HG02610 (cell line): ENCODE data around the gene TICAM2.

Experiments used
- ATAC-seq: cut with Tn5 transposase; IDR thresholded peaks from one replicate; pipeline ENCODE4 v1.9.1; 2021; ENCODE audit warnings: mild to moderate bottlenecking, moderate library complexity; ENCODE audit not compliant: unreplicated experiment

The TICAM2 gene

DNA sequence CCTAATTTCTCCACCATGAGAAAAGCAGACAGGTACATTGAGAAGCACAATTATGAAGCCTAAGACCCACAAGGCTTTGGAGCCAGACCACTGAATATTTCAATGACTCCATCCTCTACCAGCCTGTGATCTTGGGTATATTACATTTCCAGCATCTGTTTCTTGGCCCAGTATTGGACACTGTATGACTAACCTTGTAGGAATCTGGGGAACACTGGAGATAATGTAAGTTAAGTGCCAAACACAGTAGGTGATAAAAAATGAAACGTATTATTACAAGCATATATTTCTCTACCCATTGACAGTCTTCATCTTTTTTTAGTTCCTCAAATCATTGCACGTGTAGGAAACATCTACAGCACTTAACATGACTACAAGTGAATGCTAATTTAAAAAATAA is 29.1 kb downstream of the TICAM2 start:
- ATAC-seq = no peak

GRCh38 chr5:115571441-115571878 is 30.8 kb downstream of the TICAM2 start:
- ATAC-seq = no peak

- no peak for ATAC-seq
Observed at GRCh38 chr5:115568668-115569067, 33.6 kb downstream of the TICAM2 start.

- ATAC-seq = no peak
Observed at GRCh38 chr5:115565233-115565632, 37.0 kb downstream of the TICAM2 start.

DNA sequence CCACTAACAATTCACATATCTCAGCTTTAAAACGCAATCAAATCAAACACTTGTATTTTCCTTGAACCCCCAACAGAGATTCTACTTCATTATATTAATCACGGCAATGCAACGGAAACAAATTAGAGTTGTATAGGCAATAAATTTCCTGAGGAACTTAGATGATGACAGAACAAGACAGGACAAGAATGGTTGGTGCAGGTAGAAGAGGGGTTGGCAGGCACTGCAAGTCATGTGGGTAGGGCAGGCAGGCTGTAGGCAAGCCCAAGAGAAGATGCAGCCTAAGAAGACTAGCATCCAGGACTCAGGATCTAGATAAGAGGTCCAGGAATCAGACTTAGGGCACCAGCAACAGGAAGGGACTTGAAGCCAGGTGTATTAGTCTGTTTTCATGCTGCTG is 41.1 kb downstream of the TICAM2 start:
- no peak for ATAC-seq

DNA sequence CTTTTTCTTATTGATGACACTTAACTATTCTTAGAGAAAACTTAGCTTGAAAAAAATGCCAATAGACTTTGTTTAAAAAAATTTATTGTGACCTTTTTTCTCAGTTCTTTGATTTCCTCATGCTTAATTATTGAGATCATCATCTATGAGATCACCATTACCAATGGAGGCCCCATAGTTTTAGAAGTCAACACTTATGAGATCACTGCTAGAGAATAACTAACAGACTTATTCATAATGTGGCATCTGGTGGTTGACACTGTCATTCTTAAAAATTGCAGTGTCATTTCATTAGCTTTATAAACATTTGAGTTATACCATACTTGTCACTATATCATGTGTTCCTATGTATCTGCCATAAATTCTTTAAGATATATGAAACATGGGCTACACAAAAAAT is 42.8 kb downstream of the TICAM2 start:
- no peak for ATAC-seq

DNA sequence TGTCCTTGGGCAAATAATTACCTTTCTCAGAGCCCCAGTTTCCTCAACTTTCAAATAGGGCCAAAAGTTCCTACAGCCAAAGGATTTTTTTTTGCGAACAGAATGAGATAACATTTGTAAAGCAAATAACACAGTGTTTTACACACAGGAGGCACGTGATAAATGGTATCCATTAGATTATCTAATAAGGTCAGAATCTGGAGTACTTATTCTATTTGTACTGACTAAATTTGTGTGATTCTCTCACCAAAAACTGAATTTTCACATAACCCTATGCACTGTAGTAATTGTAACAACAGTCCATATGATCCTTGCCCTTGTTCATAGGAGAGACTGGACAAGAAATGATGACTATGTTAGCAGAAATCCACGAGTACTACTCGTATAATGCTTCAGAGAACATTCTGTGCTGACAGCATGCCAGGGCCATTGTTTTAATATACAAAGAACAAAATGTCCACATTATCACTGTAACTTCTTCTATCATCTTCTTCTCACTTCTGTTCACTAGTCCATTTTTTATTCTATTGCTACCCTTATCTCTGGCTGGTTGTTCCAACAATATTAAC is 43.8 kb downstream of the TICAM2 start:
- ATAC-seq = no peak

GRCh38 chr5:115557667-115558387 is 44.5 kb downstream of the TICAM2 start:
- ATAC-seq = no peak

GRCh38 chr5:115556276-115556675 is 46.0 kb downstream of the TICAM2 start:
- ATAC-seq = no peak

DNA sequence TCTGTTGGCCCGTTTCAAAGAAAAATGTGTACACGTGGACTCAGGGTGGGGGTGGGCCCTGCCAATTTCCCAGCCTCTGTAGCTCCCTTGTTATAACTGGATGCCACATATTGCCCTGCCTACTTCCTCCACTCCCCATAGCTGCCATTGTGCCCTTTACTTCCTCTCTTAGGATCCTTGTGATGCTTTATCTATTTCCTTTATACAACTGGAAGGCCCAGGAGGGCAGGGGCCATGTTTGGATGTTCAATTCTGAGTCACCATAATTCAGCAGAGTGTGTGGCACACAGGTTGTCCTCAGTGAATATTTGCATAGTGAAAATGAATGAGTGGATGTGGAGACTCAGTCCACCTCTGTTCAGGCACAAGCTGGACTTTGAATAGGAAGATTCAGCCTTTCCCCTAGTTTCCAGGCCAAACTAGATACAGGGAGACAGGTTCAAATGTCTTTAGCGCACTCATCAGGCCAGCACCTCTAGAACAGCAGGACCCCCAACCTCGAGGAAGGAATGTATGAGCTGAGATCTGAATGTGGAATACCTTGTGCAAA is 47.1 kb downstream of the TICAM2 start:
- ATAC-seq = no peak

- no peak for ATAC-seq
Observed at GRCh38 chr5:115553082-115553481, 49.2 kb downstream of the TICAM2 start.

- peak; percentile 44 for ATAC-seq
Observed at GRCh38 chr5:115551415-115551814, 50.9 kb downstream of the TICAM2 start.

DNA sequence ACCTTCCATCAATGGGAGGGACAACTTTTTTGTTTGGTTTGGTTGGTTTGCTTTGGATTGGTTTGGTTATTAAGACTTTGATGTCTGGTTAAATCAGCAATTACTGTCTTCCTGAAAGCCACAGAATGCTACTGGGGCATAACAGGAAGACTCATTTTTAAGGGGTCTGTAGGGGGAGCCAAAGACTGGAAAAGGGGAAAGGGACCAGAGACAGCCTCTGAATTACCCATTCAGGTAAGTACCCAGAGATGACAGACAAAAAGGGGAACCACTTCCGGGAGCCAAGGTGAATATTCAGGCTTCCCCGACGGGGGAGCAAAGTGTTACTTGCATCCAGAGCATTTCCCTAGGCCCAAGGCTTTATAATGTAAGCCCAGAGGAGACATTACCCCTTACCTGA is 53.1 kb downstream of the TICAM2 start:
- ATAC-seq = no peak

GRCh38 chr5:115548683-115549082 is 53.6 kb downstream of the TICAM2 start:
- ATAC-seq = no peak

GRCh38 chr5:115545351-115545882 is 56.9 kb downstream of the TICAM2 start:
- no peak for ATAC-seq

- ATAC-seq = peak; percentile 99
Observed at GRCh38 chr5:115544436-115545350, 57.6 kb downstream of the TICAM2 start, which contains the start of gene FEM1C. TSS of gene FEM1C (minus strand) at chr5:115544775. CDS start at chr5:115543493, 1,282 bp downstream.

DNA sequence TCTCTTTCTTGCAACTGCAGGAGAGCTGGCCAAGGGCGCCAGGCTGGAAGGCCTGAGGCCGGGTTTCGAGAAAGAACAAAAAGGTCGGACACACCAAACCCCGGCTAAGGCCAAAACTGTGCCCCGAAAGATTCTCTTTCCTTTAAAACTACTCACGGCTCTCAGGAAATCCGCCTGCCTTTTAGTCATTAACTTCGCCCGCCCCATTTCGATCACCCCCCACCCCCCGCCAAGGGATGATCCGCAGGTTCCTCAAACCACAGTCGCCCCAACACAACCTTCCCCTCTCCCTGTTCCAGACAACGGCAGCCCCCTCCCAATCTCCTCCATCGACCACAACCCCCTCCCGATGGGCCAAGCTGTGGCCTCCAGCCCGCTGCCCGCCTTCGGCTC is 58.2 kb downstream of the TICAM2 start:
- ATAC-seq = no peak

DNA sequence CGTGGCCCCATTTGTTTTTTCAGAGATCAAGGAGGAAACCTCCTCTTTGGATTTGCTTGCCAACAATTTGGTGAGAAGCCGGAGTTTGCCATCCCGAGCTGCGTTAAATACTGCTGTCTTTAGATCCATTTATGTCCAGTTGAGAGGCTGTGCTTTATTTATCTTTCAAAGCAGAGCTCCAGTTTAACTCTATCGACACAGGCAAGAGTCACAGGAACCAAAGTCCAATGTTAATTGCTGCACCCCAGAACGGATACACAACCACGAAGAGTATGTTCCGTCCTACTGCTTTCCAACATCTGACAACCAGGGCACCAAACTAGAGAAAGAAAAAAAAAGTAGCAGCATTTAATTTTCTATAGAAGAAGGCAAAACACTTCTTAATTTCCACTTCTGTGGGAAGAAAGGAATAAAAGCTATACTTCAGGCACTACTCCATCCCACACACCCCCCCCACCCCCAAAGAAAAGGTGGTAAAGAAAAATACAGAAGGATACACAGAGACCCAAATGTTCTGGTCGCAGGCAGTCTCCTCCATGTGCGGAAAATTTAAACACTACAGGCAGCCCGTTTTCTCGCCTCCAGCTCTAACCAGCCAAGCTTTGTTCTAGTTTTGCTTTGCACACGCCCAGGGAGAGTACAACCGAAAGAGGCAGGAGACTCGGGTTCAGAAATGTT is 58.8 kb downstream of the TICAM2 start:
- ATAC-seq = peak; percentile 28

GRCh38 chr5:115542651-115543364 is 59.5 kb downstream of the TICAM2 start:
- ATAC-seq = no peak

DNA sequence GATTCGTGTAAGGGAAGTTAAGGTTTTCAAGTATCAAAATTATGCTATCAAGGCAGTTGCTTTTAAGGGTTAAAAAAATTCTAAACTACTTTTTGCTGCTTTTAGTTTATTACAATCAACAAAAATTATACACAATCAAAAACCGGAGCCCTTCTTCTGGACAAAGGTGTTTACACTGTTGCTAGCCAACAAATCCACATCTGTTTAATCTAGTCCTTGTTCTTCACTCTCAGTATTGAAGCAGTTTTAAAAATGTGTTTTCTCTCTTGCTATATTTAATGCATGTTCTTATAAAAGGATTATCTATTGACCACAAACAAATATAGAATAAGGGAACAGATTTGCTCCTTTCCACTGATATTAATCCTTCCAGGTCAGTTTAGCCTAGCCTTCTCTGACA is 60.2 kb downstream of the TICAM2 start:
- ATAC-seq = no peak
